ENCODE data around the gene RTL10. TPM values are rescaled to one million over a fixed set of nuclear protein-coding genes. Genes with fewer than 3 reads are reported as not detected.
A peak's percentile ranks its signal among the peaks of the same experiment; 100 is the strongest.

The RTL10 gene
- total RNA-seq, 1 experiment from 2014 or later: 21.5 TPM

- TF ChIP-seq STAT6 (CRISPR knock-in tag; conservative IDR thresholded peaks at IDR 0.05; ENCODE audit: low read depth) (no peak), ATF3 (CRISPR knock-in tag; conservative IDR thresholded peaks at IDR 0.05) (no peak), ZNF423 (CRISPR knock-in tag; IDR thresholded peaks at IDR 0.05) (no peak), FOXP1 (CRISPR knock-in tag; IDR thresholded peaks at IDR 0.05; ENCODE audit: borderline replicate concordance) (peak; percentile 88), ATF1 (CRISPR knock-in tag; IDR thresholded peaks at IDR 0.05) (no peak), ZNF532 (CRISPR knock-in tag; IDR thresholded peaks at IDR 0.05; ENCODE audit: borderline replicate concordance) (no peak), ZNF263 (CRISPR knock-in tag; IDR thresholded peaks at IDR 0.05; ENCODE audit: low read depth) (no peak; the same call in 1 of the 2 replicates), FOXJ3 (CRISPR knock-in tag; IDR thresholded peaks at IDR 0.05; ENCODE audit: borderline replicate concordance) (no peak), FOXP4 (CRISPR knock-in tag; IDR thresholded peaks at IDR 0.05) (no peak; the same call in 1 of the 2 replicates), NFATC4 (CRISPR knock-in tag; IDR thresholded peaks at IDR 0.05) (no peak)
Measured at GRCh38 chr22:19854778-19855503, at the start of gene RTL10, which contains the start of gene GNB1L (continued).

GRCh38 chr22:19904174-19904856 lies 49.6 kb upstream of the RTL10 start:
- H3K36me3 Mint-ChIP-seq: no peaks in the 10 kb centered on the region
- ChIA-PET CTCF (interaction anchor here (0.6 to 6.3 kb wide), 9 partner anchors 30 to 181 kb away, joined by 3 to 56 read pairs (median 3); partner anchors contain the start of gene GP1BB), POLR2A (no interaction called here)
- ATAC-seq: no peak
- no peaks in the 10 kb centered on the region; the same call in 1 of the 2 replicates for H3K27me3 Mint-ChIP-seq (ENCODE audit: low read depth)
- DNase-seq (ENCODE audit: low spot score): no peak
- peak overlapping the region; percentile 57; the same call in 1 of the 2 replicates for H3K27ac Mint-ChIP-seq
- H3K4me1 Mint-ChIP-seq: peaks cover 11% of the 10 kb centered on the region
- no peak overlapping the region for H3K4me3 Mint-ChIP-seq
- no peaks in the 10 kb centered on the region for H3K9me3 Mint-ChIP-seq
- TF ChIP-seq ZNF232 (CRISPR knock-in tag; IDR thresholded peaks at IDR 0.05) (no peak), ZSCAN18 (CRISPR knock-in tag; IDR thresholded peaks at IDR 0.05) (no peak), NR3C1 (CRISPR knock-in tag; conservative IDR thresholded peaks at IDR 0.05; ENCODE audit: low read depth) (no peak), ATF6 (CRISPR knock-in tag; IDR thresholded peaks at IDR 0.05) (no peak), JUN (CRISPR knock-in tag; IDR thresholded peaks at IDR 0.05) (no peak), HMGXB4 (CRISPR knock-in tag; IDR thresholded peaks at IDR 0.05) (no peak), ZNF263 (CRISPR knock-in tag; IDR thresholded peaks at IDR 0.05; ENCODE audit: low read depth) (no peak), ZNF396 (CRISPR knock-in tag; IDR thresholded peaks at IDR 0.05; ENCODE audit: borderline replicate concordance) (no peak), ZNF121 (CRISPR knock-in tag; IDR thresholded peaks at IDR 0.05) (no peak)
